ENCODE measurements around the gene CAV3. TPM values are rescaled to one million over a fixed set of nuclear protein-coding genes. Genes with fewer than 3 reads are reported as not detected.

The CAV3 gene
- total and polyA plus RNA-seq, 4 donors = not detected

DNA sequence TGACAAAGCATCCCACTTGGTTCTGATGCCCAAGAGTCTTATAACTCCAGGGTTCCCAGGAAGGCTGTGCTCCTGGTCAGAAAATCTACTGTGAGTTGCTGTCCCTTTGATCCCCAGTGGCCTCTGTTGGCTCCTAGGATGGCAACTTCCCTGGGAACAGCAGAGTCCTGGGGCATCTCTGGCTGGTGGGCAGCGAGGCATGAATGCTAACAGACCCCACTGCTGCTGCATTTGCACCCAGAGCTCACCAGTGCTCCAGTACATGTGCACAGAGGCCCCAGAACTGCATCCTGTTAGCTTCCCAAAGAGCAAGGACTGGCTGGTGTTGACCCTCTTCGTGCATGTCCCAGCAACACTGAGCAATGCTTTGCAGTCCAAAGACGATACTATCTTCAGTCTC, 15.7 kb downstream of the CAV3 start:
- no peak overlapping the region for H3K9ac ChIP-seq (ENCODE audit: low read depth in 1 of 2, low read length in 2 of 2)
- no peaks in the 10 kb centered on the region for H3K27me3 ChIP-seq (ENCODE audit: control insufficient read depth in 4 of 4, insufficient read depth in 4 of 4, low read length in 3 of 4)
- no peak overlapping the region for H3K4me3 ChIP-seq (ENCODE audit: low read depth in 1 of 3, low read length in 3 of 3)
- WGBS = 87% methylated on average over 3 of the region's 3 CpGs
- DNase-seq (ENCODE audit: low spot score) = no peak
- H3K9me3 ChIP-seq (ENCODE audit: control insufficient read depth in 4 of 4, low read length in 3 of 4) = no peaks in the 10 kb centered on the region
- H3K4me1 ChIP-seq (ENCODE audit: control insufficient read depth in 4 of 4, insufficient read depth in 4 of 4, low read length in 3 of 4) = no peaks in the 10 kb centered on the region
- no peaks in the 10 kb centered on the region for H3K36me3 ChIP-seq (ENCODE audit: control insufficient read depth in 4 of 4, insufficient read depth in 3 of 4, low read depth in 1 of 4, low read length in 3 of 4)
- H3K27ac ChIP-seq (ENCODE audit: low read depth in 1 of 2, low read length in 2 of 2) = no peak overlapping the region
- TF ChIP-seq, protein P1, sequence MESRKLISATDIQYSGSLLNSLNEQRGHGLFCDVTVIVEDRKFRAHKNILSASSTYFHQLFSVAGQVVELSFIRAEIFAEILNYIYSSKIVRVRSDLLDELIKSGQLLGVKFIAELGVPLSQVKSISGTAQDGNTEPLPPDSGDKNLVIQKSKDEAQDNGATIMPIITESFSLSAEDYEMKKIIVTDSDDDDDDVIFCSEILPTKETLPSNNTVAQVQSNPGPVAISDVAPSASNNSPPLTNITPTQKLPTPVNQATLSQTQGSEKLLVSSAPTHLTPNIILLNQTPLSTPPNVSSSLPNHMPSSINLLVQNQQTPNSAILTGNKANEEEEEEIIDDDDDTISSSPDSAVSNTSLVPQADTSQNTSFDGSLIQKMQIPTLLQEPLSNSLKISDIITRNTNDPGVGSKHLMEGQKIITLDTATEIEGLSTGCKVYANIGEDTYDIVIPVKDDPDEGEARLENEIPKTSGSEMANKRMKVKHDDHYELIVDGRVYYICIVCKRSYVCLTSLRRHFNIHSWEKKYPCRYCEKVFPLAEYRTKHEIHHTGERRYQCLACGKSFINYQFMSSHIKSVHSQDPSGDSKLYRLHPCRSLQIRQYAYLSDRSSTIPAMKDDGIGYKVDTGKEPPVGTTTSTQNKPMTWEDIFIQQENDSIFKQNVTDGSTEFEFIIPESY (IDR thresholded peaks at IDR 0.05) = no peak
- TF ChIP-seq GABPA (IDR thresholded peaks at IDR 0.05 in 1 of 2, conservative IDR thresholded peaks at IDR 0.05 in 1 of 2) (no peak), NR2F2 (IDR thresholded peaks at IDR 0.05) (no peak), TAF1 (conservative IDR thresholded peaks at IDR 0.05) (no peak), FOXA1 (IDR thresholded peaks at IDR 0.05) (no peak), YY1 (IDR thresholded peaks at IDR 0.05) (no peak), EGR1 (IDR thresholded peaks at IDR 0.05; ENCODE audit: low read depth in 2 of 2) (no peak), JUND (IDR thresholded peaks at IDR 0.05) (no peak), HNF4G (IDR thresholded peaks at IDR 0.05) (no peak), SP1 (IDR thresholded peaks at IDR 0.05) (no peak), HNF4A (conservative IDR thresholded peaks at IDR 0.05) (no peak)
- TF ChIP-seq, protein P2, sequence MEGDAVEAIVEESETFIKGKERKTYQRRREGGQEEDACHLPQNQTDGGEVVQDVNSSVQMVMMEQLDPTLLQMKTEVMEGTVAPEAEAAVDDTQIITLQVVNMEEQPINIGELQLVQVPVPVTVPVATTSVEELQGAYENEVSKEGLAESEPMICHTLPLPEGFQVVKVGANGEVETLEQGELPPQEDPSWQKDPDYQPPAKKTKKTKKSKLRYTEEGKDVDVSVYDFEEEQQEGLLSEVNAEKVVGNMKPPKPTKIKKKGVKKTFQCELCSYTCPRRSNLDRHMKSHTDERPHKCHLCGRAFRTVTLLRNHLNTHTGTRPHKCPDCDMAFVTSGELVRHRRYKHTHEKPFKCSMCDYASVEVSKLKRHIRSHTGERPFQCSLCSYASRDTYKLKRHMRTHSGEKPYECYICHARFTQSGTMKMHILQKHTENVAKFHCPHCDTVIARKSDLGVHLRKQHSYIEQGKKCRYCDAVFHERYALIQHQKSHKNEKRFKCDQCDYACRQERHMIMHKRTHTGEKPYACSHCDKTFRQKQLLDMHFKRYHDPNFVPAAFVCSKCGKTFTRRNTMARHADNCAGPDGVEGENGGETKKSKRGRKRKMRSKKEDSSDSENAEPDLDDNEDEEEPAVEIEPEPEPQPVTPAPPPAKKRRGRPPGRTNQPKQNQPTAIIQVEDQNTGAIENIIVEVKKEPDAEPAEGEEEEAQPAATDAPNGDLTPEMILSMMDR (IDR thresholded peaks at IDR 0.05; ENCODE audit: low read depth, low read length, missing input control) = no peak
- TF ChIP-seq, protein P3, sequence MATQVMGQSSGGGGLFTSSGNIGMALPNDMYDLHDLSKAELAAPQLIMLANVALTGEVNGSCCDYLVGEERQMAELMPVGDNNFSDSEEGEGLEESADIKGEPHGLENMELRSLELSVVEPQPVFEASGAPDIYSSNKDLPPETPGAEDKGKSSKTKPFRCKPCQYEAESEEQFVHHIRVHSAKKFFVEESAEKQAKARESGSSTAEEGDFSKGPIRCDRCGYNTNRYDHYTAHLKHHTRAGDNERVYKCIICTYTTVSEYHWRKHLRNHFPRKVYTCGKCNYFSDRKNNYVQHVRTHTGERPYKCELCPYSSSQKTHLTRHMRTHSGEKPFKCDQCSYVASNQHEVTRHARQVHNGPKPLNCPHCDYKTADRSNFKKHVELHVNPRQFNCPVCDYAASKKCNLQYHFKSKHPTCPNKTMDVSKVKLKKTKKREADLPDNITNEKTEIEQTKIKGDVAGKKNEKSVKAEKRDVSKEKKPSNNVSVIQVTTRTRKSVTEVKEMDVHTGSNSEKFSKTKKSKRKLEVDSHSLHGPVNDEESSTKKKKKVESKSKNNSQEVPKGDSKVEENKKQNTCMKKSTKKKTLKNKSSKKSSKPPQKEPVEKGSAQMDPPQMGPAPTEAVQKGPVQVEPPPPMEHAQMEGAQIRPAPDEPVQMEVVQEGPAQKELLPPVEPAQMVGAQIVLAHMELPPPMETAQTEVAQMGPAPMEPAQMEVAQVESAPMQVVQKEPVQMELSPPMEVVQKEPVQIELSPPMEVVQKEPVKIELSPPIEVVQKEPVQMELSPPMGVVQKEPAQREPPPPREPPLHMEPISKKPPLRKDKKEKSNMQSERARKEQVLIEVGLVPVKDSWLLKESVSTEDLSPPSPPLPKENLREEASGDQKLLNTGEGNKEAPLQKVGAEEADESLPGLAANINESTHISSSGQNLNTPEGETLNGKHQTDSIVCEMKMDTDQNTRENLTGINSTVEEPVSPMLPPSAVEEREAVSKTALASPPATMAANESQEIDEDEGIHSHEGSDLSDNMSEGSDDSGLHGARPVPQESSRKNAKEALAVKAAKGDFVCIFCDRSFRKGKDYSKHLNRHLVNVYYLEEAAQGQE (IDR thresholded peaks at IDR 0.05) = no peak
- TF ChIP-seq, protein P4, sequence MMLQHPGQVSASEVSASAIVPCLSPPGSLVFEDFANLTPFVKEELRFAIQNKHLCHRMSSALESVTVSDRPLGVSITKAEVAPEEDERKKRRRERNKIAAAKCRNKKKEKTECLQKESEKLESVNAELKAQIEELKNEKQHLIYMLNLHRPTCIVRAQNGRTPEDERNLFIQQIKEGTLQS (IDR thresholded peaks at IDR 0.05) = no peak
- TF ChIP-seq, protein P5, sequence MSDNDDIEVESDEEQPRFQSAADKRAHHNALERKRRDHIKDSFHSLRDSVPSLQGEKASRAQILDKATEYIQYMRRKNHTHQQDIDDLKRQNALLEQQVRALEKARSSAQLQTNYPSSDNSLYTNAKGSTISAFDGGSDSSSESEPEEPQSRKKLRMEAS (IDR thresholded peaks at IDR 0.05) = no peak

DNA sequence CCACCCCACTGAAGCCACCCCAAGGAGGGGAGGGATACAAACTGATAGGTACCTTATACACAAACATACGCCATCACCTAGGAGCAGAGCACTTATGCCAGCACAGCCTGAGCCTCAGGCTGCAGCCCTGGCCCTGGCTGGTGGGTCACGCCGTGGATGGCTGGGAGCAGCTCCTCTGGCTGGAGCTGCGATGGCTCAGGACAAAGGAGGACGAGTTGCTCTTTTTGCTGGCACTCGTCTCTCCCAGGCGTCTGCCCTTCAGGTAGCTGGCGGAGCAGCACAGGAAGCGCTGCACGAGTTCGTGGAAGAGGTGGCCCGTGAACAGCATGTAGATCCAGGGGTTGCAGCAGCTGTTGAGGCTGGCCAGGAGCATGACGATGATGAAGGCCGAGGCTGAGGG, 19.2 kb downstream of the CAV3 start:
- no peaks in the 10 kb centered on the region for H3K9me3 ChIP-seq (ENCODE audit: control insufficient read depth in 4 of 4, low read length in 3 of 4)
- H3K27ac ChIP-seq (ENCODE audit: low read depth in 1 of 2, low read length in 2 of 2) = no peak overlapping the region
- WGBS = 83% methylated on average over 14 of the region's 14 CpGs
- H3K4me3 ChIP-seq (ENCODE audit: low read depth in 1 of 3, low read length in 3 of 3) = no peak overlapping the region
- no peaks in the 10 kb centered on the region for H3K36me3 ChIP-seq (ENCODE audit: control insufficient read depth in 4 of 4, insufficient read depth in 3 of 4, low read depth in 1 of 4, low read length in 3 of 4)
- TF ChIP-seq HNF4A (conservative IDR thresholded peaks at IDR 0.05) (no peak), SP1 (IDR thresholded peaks at IDR 0.05) (no peak), GABPA (IDR thresholded peaks at IDR 0.05 in 1 of 2, conservative IDR thresholded peaks at IDR 0.05 in 1 of 2) (no peak)
- DNase-seq (ENCODE audit: low spot score) = no peak
- H3K4me1 ChIP-seq (ENCODE audit: control insufficient read depth in 4 of 4, insufficient read depth in 4 of 4, low read length in 3 of 4) = no peaks in the 10 kb centered on the region
- no peak overlapping the region for H3K9ac ChIP-seq (ENCODE audit: low read depth in 1 of 2, low read length in 2 of 2)
- H3K27me3 ChIP-seq (ENCODE audit: control insufficient read depth in 4 of 4, insufficient read depth in 4 of 4, low read length in 3 of 4) = no peaks in the 10 kb centered on the region

All from liver (tissue), 9 donors.